ENCODE data around the gene C16orf78. TPM values are rescaled to one million over a fixed set of nuclear protein-coding genes. Genes with fewer than 3 reads are reported as not detected.

Gene C16orf78
- polyA plus RNA-seq, 3 donors, result not detected

DNA sequence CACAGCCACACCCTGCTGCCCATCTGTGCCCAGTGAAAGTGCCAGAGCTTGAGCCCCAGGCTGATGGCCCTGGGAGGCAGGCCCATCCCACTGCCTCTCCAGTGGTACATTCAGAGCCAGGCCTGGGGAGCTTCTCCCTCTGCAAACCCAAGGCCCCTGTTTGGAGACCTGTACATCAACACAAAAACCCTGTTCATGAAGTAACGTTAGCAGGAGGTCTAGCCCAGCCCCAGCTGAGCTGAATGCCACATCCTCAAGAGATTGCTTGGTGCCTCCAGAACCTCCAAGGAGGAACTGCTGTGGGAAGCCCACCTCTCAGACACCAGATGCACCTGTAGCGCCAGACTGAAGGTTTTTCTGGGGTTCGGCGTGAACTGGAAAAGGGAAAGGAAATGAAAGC, 31.5 kb downstream of the C16orf78 start:
- Histone ChIP-seq H3K9ac (ENCODE audit: insufficient read depth, low read length, poor library complexity, severe bottlenecking) (no peak overlapping the region), H3K4me3 (replicated peaks in 1 of 3; ENCODE audit: low read depth in 2 of 3, low read length in 3 of 3) (no peak overlapping the region), H3K27me3 (ENCODE audit: control insufficient read depth in 2 of 2, insufficient read depth in 2 of 2, low read length in 2 of 2) (no peaks in the 10 kb centered on the region), H3K27ac (ENCODE audit: low read depth in 1 of 2, low read length in 2 of 2) (no peak overlapping the region), H3K4me1 (ENCODE audit: control insufficient read depth in 1 of 2, insufficient read depth in 2 of 2, low read length in 2 of 2) (no peaks in the 10 kb centered on the region), H2AFZ (ENCODE audit: insufficient read depth, low read depth, low read length, poor library complexity, severe bottlenecking) (no peak overlapping the region), H3K4me2 (replicated peaks; ENCODE audit: extremely low read depth, low read length, poor library complexity, severe bottlenecking) (no peak overlapping the region), H3K79me2 (ENCODE audit: insufficient read depth, low read length) (no peaks in the 10 kb centered on the region), H3K9me3 (replicated peaks in 1 of 2; ENCODE audit: control insufficient read depth in 1 of 2, insufficient read depth in 1 of 2, low read length in 2 of 2) (peaks cover 0 to 2% of the 10 kb centered on the region in 2 donors), H4K20me1 (ENCODE audit: insufficient read depth, low read length) (no peaks in the 10 kb centered on the region), H3K36me3 (replicated peaks in 1 of 2; ENCODE audit: control insufficient read depth in 1 of 2, insufficient read depth in 2 of 2, low read length in 2 of 2) (no peaks in the 10 kb centered on the region)
- Mint-ChIP-seq H3K4me1 (peaks cover 3% of the 10 kb centered on the region), H3K9me3 (peaks cover 0 to 5% (median 3%) of the 10 kb centered on the region in 7 donors), H3K27me3 (ENCODE audit: low read depth in 3 of 3) (peaks cover 2 to 5% (median 4%) of the 10 kb centered on the region in 3 donors), H3K4me3 (no peak overlapping the region), H3K27ac (no peak overlapping the region), H3K36me3 (no peaks in the 10 kb centered on the region)
- intact Hi-C loops (cut with micrococcal nuclease), result loop anchor here (5.0 kb wide), 1 partner anchor 187 kb away; no protein-coding TSS in a partner anchor
- no peak for DNase-seq
- TF ChIP-seq, protein P1, sequence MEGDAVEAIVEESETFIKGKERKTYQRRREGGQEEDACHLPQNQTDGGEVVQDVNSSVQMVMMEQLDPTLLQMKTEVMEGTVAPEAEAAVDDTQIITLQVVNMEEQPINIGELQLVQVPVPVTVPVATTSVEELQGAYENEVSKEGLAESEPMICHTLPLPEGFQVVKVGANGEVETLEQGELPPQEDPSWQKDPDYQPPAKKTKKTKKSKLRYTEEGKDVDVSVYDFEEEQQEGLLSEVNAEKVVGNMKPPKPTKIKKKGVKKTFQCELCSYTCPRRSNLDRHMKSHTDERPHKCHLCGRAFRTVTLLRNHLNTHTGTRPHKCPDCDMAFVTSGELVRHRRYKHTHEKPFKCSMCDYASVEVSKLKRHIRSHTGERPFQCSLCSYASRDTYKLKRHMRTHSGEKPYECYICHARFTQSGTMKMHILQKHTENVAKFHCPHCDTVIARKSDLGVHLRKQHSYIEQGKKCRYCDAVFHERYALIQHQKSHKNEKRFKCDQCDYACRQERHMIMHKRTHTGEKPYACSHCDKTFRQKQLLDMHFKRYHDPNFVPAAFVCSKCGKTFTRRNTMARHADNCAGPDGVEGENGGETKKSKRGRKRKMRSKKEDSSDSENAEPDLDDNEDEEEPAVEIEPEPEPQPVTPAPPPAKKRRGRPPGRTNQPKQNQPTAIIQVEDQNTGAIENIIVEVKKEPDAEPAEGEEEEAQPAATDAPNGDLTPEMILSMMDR (IDR thresholded peaks at IDR 0.05), result no peak
- WGBS (ENCODE audit: insufficient coverage), result 75% methylated on average over 1 of the region's 4 CpGs

DNA sequence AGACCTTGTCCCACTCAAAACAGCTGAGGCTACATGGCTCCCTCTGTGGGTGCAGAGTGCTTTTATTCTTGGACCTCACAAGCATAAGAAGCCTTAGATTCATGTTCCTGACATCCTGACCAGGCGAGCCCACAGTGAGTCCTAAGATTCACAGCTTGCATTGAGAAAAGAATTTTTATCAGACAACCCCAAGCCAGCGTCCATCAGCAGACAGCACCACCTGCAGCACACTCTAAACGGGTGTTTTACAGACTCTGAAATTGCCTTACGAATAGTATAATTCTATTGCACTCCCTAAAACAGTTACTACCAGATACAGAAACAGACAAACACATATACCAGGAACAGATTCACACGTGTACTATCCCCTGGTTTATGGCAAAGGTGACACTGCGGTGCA, 31.9 kb downstream of the C16orf78 start:
- H3K4me1 Mint-ChIP-seq, result peaks cover 3% of the 10 kb centered on the region
- H3K9ac ChIP-seq (ENCODE audit: insufficient read depth, low read length, poor library complexity, severe bottlenecking), result no peak overlapping the region
- 81% methylated on average over 3 of the region's 6 CpGs for WGBS (ENCODE audit: insufficient coverage)
- no peaks in the 10 kb centered on the region for H4K20me1 ChIP-seq (ENCODE audit: insufficient read depth, low read length)
- H3K4me2 ChIP-seq (replicated peaks; ENCODE audit: extremely low read depth, low read length, poor library complexity, severe bottlenecking), result no peak overlapping the region
- DNase-seq, result no peak
- H3K4me3 Mint-ChIP-seq, result no peak overlapping the region
- no peak overlapping the region for H2AFZ ChIP-seq (ENCODE audit: insufficient read depth, low read depth, low read length, poor library complexity, severe bottlenecking)
- peaks cover 0 to 2% of the 10 kb centered on the region in 2 donors for H3K9me3 ChIP-seq (replicated peaks in 1 of 2; ENCODE audit: control insufficient read depth in 1 of 2, insufficient read depth in 1 of 2, low read length in 2 of 2)
- H3K9me3 Mint-ChIP-seq, result peaks cover 0 to 6% (median 4%) of the 10 kb centered on the region in 7 donors
- H3K27ac Mint-ChIP-seq, result no peak overlapping the region
- intact Hi-C loops (cut with micrococcal nuclease), result loop anchor here (5.0 kb wide), 1 partner anchor 187 kb away; no protein-coding TSS in a partner anchor
- H3K27me3 Mint-ChIP-seq (ENCODE audit: low read depth in 3 of 3), result peaks cover 2 to 5% (median 4%) of the 10 kb centered on the region in 3 donors
- no peaks in the 10 kb centered on the region for H3K36me3 ChIP-seq (replicated peaks in 1 of 2; ENCODE audit: control insufficient read depth in 1 of 2, insufficient read depth in 2 of 2, low read length in 2 of 2)
- no peaks in the 10 kb centered on the region for H3K79me2 ChIP-seq (ENCODE audit: insufficient read depth, low read length)
- H3K36me3 Mint-ChIP-seq, result no peaks in the 10 kb centered on the region
- H3K27ac ChIP-seq (ENCODE audit: low read depth in 1 of 2, low read length in 2 of 2), result no peak overlapping the region
- H3K4me1 ChIP-seq (ENCODE audit: control insufficient read depth in 1 of 2, insufficient read depth in 2 of 2, low read length in 2 of 2), result no peaks in the 10 kb centered on the region
- H3K27me3 ChIP-seq (ENCODE audit: control insufficient read depth in 2 of 2, insufficient read depth in 2 of 2, low read length in 2 of 2), result no peaks in the 10 kb centered on the region
- H3K4me3 ChIP-seq (replicated peaks in 1 of 3; ENCODE audit: low read depth in 2 of 3, low read length in 3 of 3), result no peak overlapping the region
- TF ChIP-seq, protein P1 (IDR thresholded peaks at IDR 0.05), result no peak
